Loucy (cell line): ENCODE results near the gene SECISBP2.

Experiments
- H2AFZ ChIP-seq: fragments of 200-600 bp; sonication (generic); 2 replicates; pipeline ENCODE4 v1.6.0; 2016; ENCODE audit warnings: antibody characterized with exemption, mild to moderate bottlenecking, low read length, moderate library complexity
- H3F3A ChIP-seq: fragments of 200-600 bp; 2 replicates; pipeline ENCODE4 v1.6.0; 2016; ENCODE audit warnings: antibody characterized with exemption, low read depth, mild to moderate bottlenecking
- H3K27me3 ChIP-seq: fragments of 200-600 bp; sonication (generic); 2 replicates; pipeline ENCODE4 v1.6.1; 2014; ENCODE audit warnings: low read length, mild to moderate bottlenecking; ENCODE audit not compliant: insufficient read depth, poor library complexity, severe bottlenecking
- H3K36me3 ChIP-seq: fragments of 200-600 bp; sonication (generic); 2 replicates; pipeline ENCODE4 v1.6.1; 2016; ENCODE audit warnings: low read length; ENCODE audit not compliant: insufficient read depth
- H3K4me1 ChIP-seq: fragments of 200-600 bp; sonication (generic); 2 replicates; pipeline ENCODE4 v1.5.1; 2014; ENCODE audit warnings: low read length, mild to moderate bottlenecking; ENCODE audit not compliant: insufficient read depth, poor library complexity, severe bottlenecking
- H3K4me2 ChIP-seq: fragments of 200-600 bp; sonication (generic); 2 replicates; pipeline ENCODE4 v1.6.0; 2014; ENCODE audit warnings: antibody characterized with exemption, low read length, low read depth, mild to moderate bottlenecking; ENCODE audit not compliant: poor library complexity, severe bottlenecking
- H3K4me3 ChIP-seq: fragments of 200-600 bp; sonication (generic); 2 replicates; pipeline ENCODE4 v1.5.1; 2014; ENCODE audit warnings: low read length, mild to moderate bottlenecking, mixed read lengths; ENCODE audit not compliant: poor library complexity, severe bottlenecking
- H3K79me2 ChIP-seq: fragments of 200-600 bp; sonication (generic); 2 replicates; pipeline ENCODE4 v1.6.1; 2014; ENCODE audit warnings: low read length; ENCODE audit not compliant: insufficient read depth
- H3K9ac ChIP-seq: fragments of 200-600 bp; sonication (generic); 2 replicates; pipeline ENCODE4 v1.6.0; 2014; ENCODE audit warnings: mild to moderate bottlenecking, low read depth, low read length, moderate library complexity; ENCODE audit not compliant: poor library complexity, severe bottlenecking
- H3K9me2 ChIP-seq: fragments of 200-600 bp; sonication (generic); replicated peaks from 2 replicates; pipeline ENCODE4 v1.6.1; 2016; ENCODE audit warnings: low read depth, low read length, mixed read lengths
- H3K9me3 ChIP-seq: fragments of 200-600 bp; sonication (generic); 2 replicates; pipeline ENCODE4 v1.6.1; 2014; ENCODE audit warnings: mild to moderate bottlenecking, antibody characterized with exemption, low read length, low read depth; ENCODE audit not compliant: insufficient read depth
- H4K20me1 ChIP-seq: fragments of 200-600 bp; sonication (generic); 2 replicates; pipeline ENCODE4 v1.6.0; 2014; ENCODE audit warnings: antibody characterized with exemption, low read length, mild to moderate bottlenecking; ENCODE audit not compliant: insufficient read depth, poor library complexity, severe bottlenecking
- CTCF ChIP-seq: fragments of 200-600 bp; sonication (generic); conservative IDR thresholded peaks from 2 replicates; pipeline ENCODE4 v1.5.1; 2014; ENCODE audit warnings: mild to moderate bottlenecking, antibody characterized with exemption, low read length
- EZH2phosphoT487 ChIP-seq: fragments of 200-600 bp; IDR thresholded peaks from 2 replicates; pipeline ENCODE4 v1.6.1; 2018; ENCODE audit warnings: antibody characterized with exemption, mild to moderate bottlenecking, moderate library complexity, borderline replicate concordance

SECISBP2 gene

GRCh38 chr9:89363311-89363670 lies 45.0 kb downstream of the SECISBP2 start:
- Histone ChIP-seq H3K4me2 (no peak overlapping the region), H3K36me3 (peaks cover 45% of the 10 kb centered on the region; the same call in 1 of the 2 replicates), H3K9me3 (no peaks in the 10 kb centered on the region), H3K9me2 (no peaks in the 10 kb centered on the region), H3K9ac (no peak overlapping the region), H2AFZ (no peak overlapping the region), H3K27me3 (no peaks in the 10 kb centered on the region), H3K79me2 (no peaks in the 10 kb centered on the region), H3F3A (no peaks in the 10 kb centered on the region), H4K20me1 (no peaks in the 10 kb centered on the region), H3K4me1 (peaks cover 11% of the 10 kb centered on the region), H3K4me3 (no peak overlapping the region)
- TF ChIP-seq EZH2phosphoT487 (no peak), CTCF (no peak)

- Histone ChIP-seq H3K9me2 (no peaks in the 10 kb centered on the region), H3K27me3 (no peaks in the 10 kb centered on the region), H3K9ac (no peak overlapping the region), H2AFZ (no peak overlapping the region), H3K4me3 (no peak overlapping the region), H3K4me2 (no peak overlapping the region), H3K9me3 (no peaks in the 10 kb centered on the region), H4K20me1 (no peaks in the 10 kb centered on the region), H3K79me2 (no peaks in the 10 kb centered on the region), H3K4me1 (peaks cover 11% of the 10 kb centered on the region), H3K36me3 (peaks cover 37% of the 10 kb centered on the region; the same call in 1 of the 2 replicates), H3F3A (no peaks in the 10 kb centered on the region)
- TF ChIP-seq EZH2phosphoT487 (no peak), CTCF (no peak)
Measured at GRCh38 chr9:89363921-89364665, 45.8 kb downstream of the SECISBP2 start.

DNA sequence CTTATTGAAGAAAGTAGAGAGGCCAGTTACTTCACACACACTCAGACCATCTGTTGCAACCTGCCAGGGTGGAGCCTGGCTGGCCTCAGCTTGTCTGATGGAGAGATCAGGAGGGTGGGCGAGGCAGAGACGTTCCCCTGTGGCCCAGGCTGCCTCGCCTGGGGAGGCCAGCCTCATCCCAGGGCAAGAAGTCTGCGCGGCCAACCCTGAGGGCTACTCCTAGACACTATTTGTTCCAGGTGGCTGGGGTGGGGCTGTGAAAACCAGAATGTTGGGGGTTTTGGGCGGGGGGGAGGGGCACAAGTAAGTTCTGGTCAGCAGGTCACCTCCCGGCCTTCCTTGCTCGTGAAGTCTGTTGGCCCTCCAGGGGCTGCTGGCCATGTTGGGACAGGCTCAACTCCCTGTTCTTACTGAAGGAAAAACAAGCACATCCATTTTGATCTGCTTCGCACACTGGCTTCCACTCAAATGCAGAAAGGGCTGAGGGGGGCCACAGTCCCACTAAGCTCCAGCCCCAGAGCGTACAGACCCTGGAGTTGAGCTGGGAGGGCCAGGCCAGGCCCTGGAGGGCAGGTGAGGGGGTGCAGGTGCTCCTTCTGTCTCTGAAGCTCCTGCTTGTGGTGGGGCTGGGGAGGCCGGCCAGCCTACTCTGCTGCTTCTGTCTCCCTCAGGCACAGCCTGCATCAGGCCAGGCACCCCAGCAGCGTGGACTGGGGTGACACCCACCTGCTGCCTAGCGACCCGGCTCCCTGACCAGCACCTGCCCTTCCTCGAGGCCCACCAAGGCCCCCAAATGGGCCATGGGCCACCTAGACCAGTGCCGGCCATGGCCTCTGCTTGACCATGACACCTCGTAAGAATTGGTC lies 46.6 kb downstream of the SECISBP2 start:
- Histone ChIP-seq H3K4me2 (no peak overlapping the region), H3K9ac (no peak overlapping the region), H3K4me3 (no peak overlapping the region), H3K4me1 (peaks cover 8% of the 10 kb centered on the region), H3K36me3 (peaks cover 29% of the 10 kb centered on the region; the same call in 1 of the 2 replicates), H3K9me2 (no peaks in the 10 kb centered on the region), H3K79me2 (no peaks in the 10 kb centered on the region), H3F3A (no peaks in the 10 kb centered on the region), H4K20me1 (no peaks in the 10 kb centered on the region), H3K9me3 (no peaks in the 10 kb centered on the region), H3K27me3 (no peaks in the 10 kb centered on the region), H2AFZ (no peak overlapping the region)
- no peak for TF ChIP-seq EZH2phosphoT487
- no peak for TF ChIP-seq CTCF
